Right lobe of liver (tissue), 4 donors: ENCODE data around the gene ACE.

Experiments used
- POLR2A ChIP-seq: fragments of 450-650 bp; IDR thresholded peaks from one replicate; pipeline ENCODE4 v1.6.1; 2017; ENCODE audit warnings: antibody characterized with exemption, mild to moderate bottlenecking
- TF ChIP-seq, protein P1 (sequence below), 4 donors: fragments of 200-600 bp in 3 of 4; fragments of 450-650 bp in 1 of 4; IDR thresholded peaks; one replicate each; pipeline versions ENCODE4 v1.5.1 to v1.8.0; 2016 to 2022; ENCODE audit warnings: antibody characterized with exemption in 4 of 4, mild to moderate bottlenecking in 2 of 4
- donor health status: DM: no; HTN: no; CAD: no.
- donor health status: DM: no; HTN: no; CAD: no.
- donor health status: DM: no; HTN: yes; CAD: no.

DNA sequence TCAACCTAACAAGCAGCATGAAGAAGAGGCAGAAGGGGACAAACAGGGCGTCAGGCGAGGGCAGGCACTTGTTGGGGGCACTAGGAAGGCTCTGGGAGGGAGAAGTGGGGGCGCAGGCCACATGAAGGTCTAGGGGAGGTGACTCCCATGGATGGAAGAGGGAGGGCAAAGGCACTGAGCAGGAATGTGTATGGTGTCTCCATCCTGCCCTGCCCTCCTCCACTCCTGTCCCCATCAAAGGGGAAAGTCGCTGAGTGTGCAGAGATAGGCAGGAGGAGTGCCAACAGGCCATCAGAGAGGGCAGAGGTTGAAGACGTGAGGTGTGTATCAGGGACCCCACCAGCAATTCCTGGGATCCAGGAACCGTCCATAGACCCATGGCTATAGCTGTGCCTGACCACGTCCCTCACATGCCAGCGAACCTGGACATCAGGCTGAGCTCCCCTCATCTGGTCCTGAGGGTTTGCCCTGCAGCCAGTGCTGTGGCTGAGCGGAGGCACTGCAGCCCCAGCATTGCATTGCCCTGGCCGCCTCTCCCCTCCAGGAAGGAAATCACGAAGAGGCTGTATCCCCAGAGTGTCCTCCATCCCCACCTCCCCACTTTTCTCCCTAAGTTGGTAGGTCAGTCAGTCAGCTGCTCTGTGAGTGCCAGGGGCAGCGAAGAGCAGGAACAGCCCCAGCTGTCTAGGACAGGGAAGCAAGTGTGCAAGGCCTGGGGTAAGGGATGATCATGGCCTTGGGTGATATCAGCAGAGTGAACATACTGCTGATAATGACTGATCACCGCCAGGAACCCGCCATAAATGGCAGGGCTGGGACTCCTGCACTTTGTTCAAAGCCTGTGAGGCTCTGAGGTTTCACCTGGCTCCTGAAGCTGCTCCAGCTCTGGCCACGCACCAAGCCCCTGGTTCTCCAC, 24.6 kb upstream of the ACE start:
- no peak for TF ChIP-seq POLR2A
- TF ChIP-seq, protein P1, sequence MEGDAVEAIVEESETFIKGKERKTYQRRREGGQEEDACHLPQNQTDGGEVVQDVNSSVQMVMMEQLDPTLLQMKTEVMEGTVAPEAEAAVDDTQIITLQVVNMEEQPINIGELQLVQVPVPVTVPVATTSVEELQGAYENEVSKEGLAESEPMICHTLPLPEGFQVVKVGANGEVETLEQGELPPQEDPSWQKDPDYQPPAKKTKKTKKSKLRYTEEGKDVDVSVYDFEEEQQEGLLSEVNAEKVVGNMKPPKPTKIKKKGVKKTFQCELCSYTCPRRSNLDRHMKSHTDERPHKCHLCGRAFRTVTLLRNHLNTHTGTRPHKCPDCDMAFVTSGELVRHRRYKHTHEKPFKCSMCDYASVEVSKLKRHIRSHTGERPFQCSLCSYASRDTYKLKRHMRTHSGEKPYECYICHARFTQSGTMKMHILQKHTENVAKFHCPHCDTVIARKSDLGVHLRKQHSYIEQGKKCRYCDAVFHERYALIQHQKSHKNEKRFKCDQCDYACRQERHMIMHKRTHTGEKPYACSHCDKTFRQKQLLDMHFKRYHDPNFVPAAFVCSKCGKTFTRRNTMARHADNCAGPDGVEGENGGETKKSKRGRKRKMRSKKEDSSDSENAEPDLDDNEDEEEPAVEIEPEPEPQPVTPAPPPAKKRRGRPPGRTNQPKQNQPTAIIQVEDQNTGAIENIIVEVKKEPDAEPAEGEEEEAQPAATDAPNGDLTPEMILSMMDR (IDR thresholded peaks at IDR 0.05): no peak
